ENCODE results near the gene PHLDB1.

Gene PHLDB1

GRCh38 chr11:118658429-118659313 is 51.3 kb downstream of the PHLDB1 start:
- DNase-seq (no peak), ATAC-seq (ENCODE audit: insufficient read depth, low read depth) (no peak)
- peak overlapping the region; percentile 65 for H3K4me2 ChIP-seq (ENCODE audit: insufficient read depth, low read length)

DNA sequence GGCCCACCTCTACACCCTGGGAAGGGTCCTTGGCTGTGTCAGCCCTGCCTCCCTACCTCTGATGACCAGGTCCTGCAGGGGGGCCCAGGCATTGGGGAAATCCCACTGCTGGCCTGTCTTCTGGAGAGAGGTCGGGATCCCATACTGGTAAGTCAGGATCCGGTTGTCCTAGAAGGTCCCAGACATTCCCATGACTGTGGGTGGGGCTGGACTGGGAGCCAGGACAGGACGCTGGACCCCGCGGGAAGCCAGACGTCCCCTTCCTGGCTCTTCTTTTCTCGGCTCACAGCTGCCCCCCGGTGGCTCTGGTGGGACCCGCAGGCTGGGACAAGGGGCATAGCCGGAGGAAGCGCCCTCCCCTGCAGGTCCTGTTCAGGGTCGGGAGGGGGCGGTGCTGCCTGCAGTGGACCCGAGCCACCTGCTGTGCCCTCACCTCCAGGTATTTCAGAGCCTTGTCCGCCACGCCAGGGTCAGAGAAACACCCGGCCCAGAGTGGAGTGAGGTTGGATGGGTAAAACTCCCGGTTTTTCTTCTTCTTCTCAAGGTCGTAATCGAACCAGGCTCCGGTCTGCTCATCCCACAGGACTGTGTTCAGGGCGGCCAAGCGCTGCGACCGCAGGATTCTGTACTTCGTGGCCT is 52.0 kb downstream of the PHLDB1 start:
- peaks cover 9% of the 10 kb centered on the region for H3K4me1 ChIP-seq (ENCODE audit: insufficient read depth, low read length)
- no peaks in the 10 kb centered on the region for H3K79me2 ChIP-seq (ENCODE audit: insufficient read depth, low read length)
- TF ChIP-seq, protein P1, sequence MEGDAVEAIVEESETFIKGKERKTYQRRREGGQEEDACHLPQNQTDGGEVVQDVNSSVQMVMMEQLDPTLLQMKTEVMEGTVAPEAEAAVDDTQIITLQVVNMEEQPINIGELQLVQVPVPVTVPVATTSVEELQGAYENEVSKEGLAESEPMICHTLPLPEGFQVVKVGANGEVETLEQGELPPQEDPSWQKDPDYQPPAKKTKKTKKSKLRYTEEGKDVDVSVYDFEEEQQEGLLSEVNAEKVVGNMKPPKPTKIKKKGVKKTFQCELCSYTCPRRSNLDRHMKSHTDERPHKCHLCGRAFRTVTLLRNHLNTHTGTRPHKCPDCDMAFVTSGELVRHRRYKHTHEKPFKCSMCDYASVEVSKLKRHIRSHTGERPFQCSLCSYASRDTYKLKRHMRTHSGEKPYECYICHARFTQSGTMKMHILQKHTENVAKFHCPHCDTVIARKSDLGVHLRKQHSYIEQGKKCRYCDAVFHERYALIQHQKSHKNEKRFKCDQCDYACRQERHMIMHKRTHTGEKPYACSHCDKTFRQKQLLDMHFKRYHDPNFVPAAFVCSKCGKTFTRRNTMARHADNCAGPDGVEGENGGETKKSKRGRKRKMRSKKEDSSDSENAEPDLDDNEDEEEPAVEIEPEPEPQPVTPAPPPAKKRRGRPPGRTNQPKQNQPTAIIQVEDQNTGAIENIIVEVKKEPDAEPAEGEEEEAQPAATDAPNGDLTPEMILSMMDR (IDR thresholded peaks at IDR 0.05; ENCODE audit: borderline replicate concordance, extremely low read depth, low read length, poor library complexity, severe bottlenecking): peak; percentile 99
- no peak for TF ChIP-seq EZH2 (IDR thresholded peaks at IDR 0.05; ENCODE audit: borderline replicate concordance, low read depth, low read length, severe bottlenecking)
- no peaks in the 10 kb centered on the region for H3K9me3 ChIP-seq (ENCODE audit: insufficient read depth, low read length, severe bottlenecking)
- peak overlapping the region in 1 of 2 experiments; percentile 45; a peak in 2 of 4 replicates for H3K4me3 ChIP-seq (ENCODE audit: low read depth in 1 of 2, low read length in 2 of 2)
- H2AFZ ChIP-seq (ENCODE audit: low read depth, low read length): peak overlapping the region; percentile 87
- 0 out of 2 replicates have a peak overlapping the region, but pooled peaks have one; percentile 34 for H3K27ac ChIP-seq (ENCODE audit: low read length)
- peaks cover 6% of the 10 kb centered on the region for H3K27me3 ChIP-seq (ENCODE audit: insufficient read depth, low read length, poor library complexity)
- H3K9ac ChIP-seq (ENCODE audit: low read depth, low read length): peak overlapping the region; percentile 36
- DNase-seq (peak; percentile 93), ATAC-seq (ENCODE audit: insufficient read depth, low read depth) (peak; percentile 98)
- no peaks in the 10 kb centered on the region; the same call in 1 of the 2 replicates for H4K20me1 ChIP-seq (ENCODE audit: insufficient read depth, low read length)
- peak overlapping the region; percentile 65 for H3K4me2 ChIP-seq (ENCODE audit: insufficient read depth, low read length)
- H3K36me3 ChIP-seq (ENCODE audit: insufficient read depth, low read length): no peaks in the 10 kb centered on the region

More at GRCh38 chr11:118658429-118659313, 51.3 kb downstream of the PHLDB1 start:
- peak overlapping the region; percentile 36 for H3K9ac ChIP-seq (ENCODE audit: low read depth, low read length)
- TF ChIP-seq EZH2 (IDR thresholded peaks at IDR 0.05; ENCODE audit: borderline replicate concordance, low read depth, low read length, severe bottlenecking): no peak
- TF ChIP-seq, protein P1 (IDR thresholded peaks at IDR 0.05; ENCODE audit: borderline replicate concordance, extremely low read depth, low read length, poor library complexity, severe bottlenecking): no peak
- peak overlapping the region in 1 of 2 experiments; percentile 45; a peak in 2 of 4 replicates for H3K4me3 ChIP-seq (ENCODE audit: low read depth in 1 of 2, low read length in 2 of 2)
- H2AFZ ChIP-seq (ENCODE audit: low read depth, low read length): peak overlapping the region; percentile 87
- no peaks in the 10 kb centered on the region for H3K79me2 ChIP-seq (ENCODE audit: insufficient read depth, low read length)
- H3K36me3 ChIP-seq (ENCODE audit: insufficient read depth, low read length): no peaks in the 10 kb centered on the region
- H3K27me3 ChIP-seq (ENCODE audit: insufficient read depth, low read length, poor library complexity): peaks cover 6% of the 10 kb centered on the region
- no peak overlapping the region for H3K27ac ChIP-seq (ENCODE audit: low read length)
- H3K4me1 ChIP-seq (ENCODE audit: insufficient read depth, low read length): peaks cover 9% of the 10 kb centered on the region
- no peaks in the 10 kb centered on the region; the same call in 1 of the 2 replicates for H4K20me1 ChIP-seq (ENCODE audit: insufficient read depth, low read length)
- no peaks in the 10 kb centered on the region for H3K9me3 ChIP-seq (ENCODE audit: insufficient read depth, low read length, severe bottlenecking)

DNA sequence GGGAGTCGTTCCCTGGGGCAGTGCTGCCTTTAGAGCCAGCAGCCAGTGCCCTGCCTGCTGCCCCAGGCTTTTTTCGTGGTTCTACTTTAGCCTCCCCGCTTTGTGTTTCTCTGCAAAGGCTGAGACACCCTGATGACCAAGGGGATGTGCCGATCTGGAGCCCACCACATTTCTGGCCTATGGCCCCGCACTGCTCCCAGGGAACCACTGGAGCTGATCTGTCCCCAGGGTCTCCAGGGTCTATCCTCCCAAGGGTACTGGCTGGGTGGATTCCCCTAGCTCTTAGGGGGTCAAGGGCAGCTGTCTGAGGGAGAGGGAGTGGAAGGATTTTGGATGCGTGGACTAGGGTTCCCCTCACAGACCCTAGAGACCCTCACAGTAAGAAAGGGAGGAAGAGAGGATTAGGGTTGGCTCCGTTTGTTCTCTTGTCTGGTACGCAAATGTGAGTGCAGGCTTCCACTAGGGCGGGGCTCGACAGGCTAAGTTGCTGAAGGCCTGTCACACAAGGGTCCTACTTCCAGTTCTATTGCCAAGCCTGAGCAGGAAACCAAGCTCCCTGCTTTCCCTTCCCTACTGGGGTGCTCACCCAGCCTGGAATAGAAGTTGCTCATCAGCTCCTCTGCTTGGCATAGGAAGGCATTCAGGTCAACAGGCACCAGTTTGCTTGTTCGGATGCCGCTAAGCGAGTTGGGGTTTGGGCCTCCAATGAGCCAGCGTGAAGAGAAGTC is 52.7 kb downstream of the PHLDB1 start:
- H3K27ac ChIP-seq (ENCODE audit: low read length): no peak overlapping the region
- peaks cover 9% of the 10 kb centered on the region for H3K4me1 ChIP-seq (ENCODE audit: insufficient read depth, low read length)
- H3K9me3 ChIP-seq (ENCODE audit: insufficient read depth, low read length, severe bottlenecking): no peaks in the 10 kb centered on the region
- H2AFZ ChIP-seq (ENCODE audit: low read depth, low read length): no peak overlapping the region
- DNase-seq (no peak), ATAC-seq (ENCODE audit: insufficient read depth, low read depth) (no peak)
- H3K4me3 ChIP-seq (ENCODE audit: low read depth in 1 of 2, low read length in 2 of 2): no peak overlapping the region
- H4K20me1 ChIP-seq (ENCODE audit: insufficient read depth, low read length): no peaks in the 10 kb centered on the region; the same call in 1 of the 2 replicates
- H3K27me3 ChIP-seq (ENCODE audit: insufficient read depth, low read length, poor library complexity): peaks cover 6% of the 10 kb centered on the region
- H3K36me3 ChIP-seq (ENCODE audit: insufficient read depth, low read length): no peaks in the 10 kb centered on the region
- H3K9ac ChIP-seq (ENCODE audit: low read depth, low read length): no peak overlapping the region
- TF ChIP-seq, protein P1 (IDR thresholded peaks at IDR 0.05; ENCODE audit: borderline replicate concordance, extremely low read depth, low read length, poor library complexity, severe bottlenecking): no peak
- TF ChIP-seq EZH2 (IDR thresholded peaks at IDR 0.05; ENCODE audit: borderline replicate concordance, low read depth, low read length, severe bottlenecking): no peak
- no peak overlapping the region for H3K4me2 ChIP-seq (ENCODE audit: insufficient read depth, low read length)
- no peaks in the 10 kb centered on the region for H3K79me2 ChIP-seq (ENCODE audit: insufficient read depth, low read length)

Measured in DND-41 (cell line).